AG04450 (cell line): ENCODE data around the gene ABHD12B. TPM values are rescaled to one million over a fixed set of nuclear protein-coding genes. Genes with fewer than 3 reads are reported as not detected.
"Not testable (repeated sequence)": the region's sequence is repeated elsewhere in the genome, so short reads cannot be mapped to it uniquely, and the experiment has no call there.

Source experiments
- CTCF ChIA-PET: fragments of 300-600, 350-600 bp; formaldehyde crosslinking; extraction: SDS; loops from one replicate; lab custom pipeline; 2022; ENCODE audit warnings: antibody characterized with exemption, inconsistent platforms; lab: Charles Lee
- POLR2A ChIA-PET: fragments of 350-600 bp; formaldehyde crosslinking; extraction: SDS; loops from one replicate; lab custom pipeline; 2021; ENCODE audit warnings: antibody characterized with exemption, inconsistent platforms; lab: Yijun Ruan, JAX
- DNase-seq: peaks from one replicate; pipeline ENCODE4 v3.0.0-alpha.2; 2011; ENCODE audit warnings: low read depth, low spot score
- H3K27ac ChIP-seq: one replicate; pipeline ENCODE4 v1.5.1; 2012; ENCODE audit warnings: low read depth, low read length, control low read depth
- H3K27me3 ChIP-seq: one replicate; pipeline ENCODE4 v1.6.0; 2012; ENCODE audit warnings: low read length; ENCODE audit not compliant: control insufficient read depth, insufficient read depth
- H3K4me3 ChIP-seq: 2 replicates; pipeline ENCODE4 v1.5.1; 2011; ENCODE audit warnings: mild to moderate bottlenecking, low read depth, low read length, control low read depth
- H3K9me3 ChIP-seq: 2 replicates; pipeline ENCODE4 v1.5.1; 2012; ENCODE audit warnings: low read length; ENCODE audit not compliant: control insufficient read depth, insufficient read depth
- CTCF ChIP-seq: IDR thresholded peaks from 2 replicates; pipeline ENCODE4 v1.5.1; 2011; ENCODE audit warnings: low read depth, low read length, control low read depth, inconsistent platforms
- polyA plus RNA-seq: library from polyadenylated mRNA; depleted of rRNA; stranded (reverse); fragments of >200 nt; gene quantifications from 2 replicates; pipeline ENCODE4 v1.2.3, GENCODE V29; 2011

The ABHD12B gene
- polyA plus RNA-seq, 1 experiment = 0.32 TPM

GRCh38 chr14:50917449-50917848 lies 45.6 kb downstream of the ABHD12B start:
- TF ChIP-seq CTCF = no peak
- no peak overlapping the region for H3K27ac ChIP-seq
- no peaks in the 10 kb centered on the region for H3K9me3 ChIP-seq
- H3K4me3 ChIP-seq = no peak overlapping the region
- CTCF ChIA-PET = interaction anchor here (1.8 kb wide), 1 partner anchor 374 kb away, joined by 4 read pairs; no protein-coding TSS in a partner anchor
- H3K27me3 ChIP-seq = no peaks in the 10 kb centered on the region
- POLR2A ChIA-PET = no interaction called here
- no peak for DNase-seq

GRCh38 chr14:50919524-50919923 lies 47.7 kb downstream of the ABHD12B start:
- H3K27ac ChIP-seq = not testable (repeated sequence)
- CTCF ChIA-PET = interaction anchor here (2.1 kb wide), 1 partner anchor 59 kb away, joined by 14 read pairs; no protein-coding TSS in a partner anchor
- POLR2A ChIA-PET = interaction anchor here (0.6 kb wide), 1 partner anchor 124 kb away, joined by 3 read pairs; no protein-coding TSS in a partner anchor

GRCh38 chr14:50920482-50921230 lies 48.8 kb downstream of the ABHD12B start:
- CTCF ChIA-PET = interaction anchor here (1.1 to 2.1 kb wide), 2 partner anchors 60 to 375 kb away, joined by 4 to 14 read pairs; no protein-coding TSS in a partner anchor
- DNase-seq = peak; percentile 48
- POLR2A ChIA-PET = interaction anchor here (1.2 kb wide), 1 partner anchor 39 kb away, joined by 3 read pairs; no protein-coding TSS in a partner anchor
- no peak for TF ChIP-seq CTCF
- peak overlapping the region; percentile 89 for H3K27ac ChIP-seq
- no peak overlapping the region for H3K4me3 ChIP-seq
- H3K9me3 ChIP-seq = no peaks in the 10 kb centered on the region
- H3K27me3 ChIP-seq = no peaks in the 10 kb centered on the region

More at GRCh38 chr14:50919524-50919923, 47.7 kb downstream of the ABHD12B start:
- not testable (repeated sequence) for H3K27me3 ChIP-seq, DNase-seq, H3K4me3 ChIP-seq, H3K9me3 ChIP-seq

- CTCF ChIA-PET = no interaction called here
- no peak for DNase-seq
- Histone ChIP-seq H3K27me3 (no peaks in the 10 kb centered on the region), H3K27ac (no peak overlapping the region), H3K9me3 (no peaks in the 10 kb centered on the region), H3K4me3 (no peak overlapping the region)
- POLR2A ChIA-PET = interaction anchor here (0.5 kb wide), 1 partner anchor 62 kb away, joined by 4 read pairs; no protein-coding TSS in a partner anchor
- TF ChIP-seq CTCF = no peak
Measured at GRCh38 chr14:50922803-50923202, 51.0 kb downstream of the ABHD12B start.

- H3K27me3 ChIP-seq = no peaks in the 10 kb centered on the region
- DNase-seq = no peak
- no peak overlapping the region for H3K27ac ChIP-seq
- no peaks in the 10 kb centered on the region for H3K9me3 ChIP-seq
- CTCF ChIA-PET = no interaction called here
- POLR2A ChIA-PET = no interaction called here
- no peak overlapping the region for H3K4me3 ChIP-seq
- no peak for TF ChIP-seq CTCF
Measured at GRCh38 chr14:50924236-50924635, 52.4 kb downstream of the ABHD12B start.
